ENCODE data around the gene IRGQ.
"Not testable (repeated sequence)": the region's sequence is repeated elsewhere in the genome, so short reads cannot be mapped to it uniquely, and the experiment has no call there.

Gene IRGQ

DNA sequence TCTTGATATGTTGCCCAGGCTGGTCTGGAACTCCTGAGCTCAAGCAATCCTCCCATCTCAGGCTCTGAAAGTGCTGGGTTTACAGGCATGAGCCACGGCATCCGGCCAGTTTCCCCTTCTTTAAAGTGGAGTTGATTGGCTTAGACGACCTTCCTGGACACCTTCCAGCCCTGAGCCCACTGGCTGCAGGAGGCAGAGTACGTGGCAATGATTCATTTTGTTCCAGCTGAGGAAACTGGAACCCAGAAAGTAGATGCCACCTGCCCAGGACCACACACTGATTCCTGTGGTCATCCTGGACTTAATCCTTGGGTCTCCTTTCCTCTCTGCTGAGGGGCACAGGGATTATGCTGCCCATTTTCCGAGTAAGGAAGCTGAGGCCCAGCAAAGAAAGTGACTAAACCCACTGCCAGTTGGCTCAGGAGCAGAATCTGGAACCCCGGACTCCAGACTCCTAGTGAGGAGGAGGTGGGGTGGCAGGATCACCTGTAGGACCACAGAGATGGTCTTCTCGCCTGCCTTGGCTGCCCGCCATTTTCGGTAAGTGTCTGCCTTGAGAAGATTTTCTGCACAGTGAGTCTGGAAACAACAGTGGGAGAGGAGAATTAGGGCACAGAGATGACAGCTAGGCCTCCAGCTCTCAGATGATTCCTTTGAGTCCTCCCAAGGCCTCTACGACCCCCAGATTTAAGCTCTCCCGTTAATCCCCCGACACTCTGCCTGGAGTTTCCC, 21.3 kb downstream of the IRGQ start:
- DNase-seq (ENCODE audit: low read depth, low spot score) = no peak

DNA sequence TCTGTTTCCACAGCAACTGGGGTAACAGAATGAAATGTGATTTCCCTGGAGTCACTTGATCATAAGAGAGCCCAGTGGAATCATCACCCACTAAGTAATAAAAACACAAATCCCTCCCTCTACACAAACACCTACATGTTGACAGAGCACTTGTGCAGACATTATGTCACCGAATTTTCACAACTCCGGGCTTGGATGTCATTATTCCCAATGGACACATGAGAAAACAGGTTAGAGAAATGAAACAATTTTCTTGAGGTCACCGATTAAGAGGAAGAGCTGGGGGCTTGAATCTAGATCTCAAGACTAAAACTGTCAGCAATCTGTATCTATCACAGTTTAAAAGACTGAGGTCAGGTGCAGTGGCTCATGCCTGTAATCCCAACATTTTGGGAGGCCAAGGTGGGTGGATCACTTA, 23.8 kb downstream of the IRGQ start:
- DNase-seq (ENCODE audit: low read depth, low spot score) = no peak

DNA sequence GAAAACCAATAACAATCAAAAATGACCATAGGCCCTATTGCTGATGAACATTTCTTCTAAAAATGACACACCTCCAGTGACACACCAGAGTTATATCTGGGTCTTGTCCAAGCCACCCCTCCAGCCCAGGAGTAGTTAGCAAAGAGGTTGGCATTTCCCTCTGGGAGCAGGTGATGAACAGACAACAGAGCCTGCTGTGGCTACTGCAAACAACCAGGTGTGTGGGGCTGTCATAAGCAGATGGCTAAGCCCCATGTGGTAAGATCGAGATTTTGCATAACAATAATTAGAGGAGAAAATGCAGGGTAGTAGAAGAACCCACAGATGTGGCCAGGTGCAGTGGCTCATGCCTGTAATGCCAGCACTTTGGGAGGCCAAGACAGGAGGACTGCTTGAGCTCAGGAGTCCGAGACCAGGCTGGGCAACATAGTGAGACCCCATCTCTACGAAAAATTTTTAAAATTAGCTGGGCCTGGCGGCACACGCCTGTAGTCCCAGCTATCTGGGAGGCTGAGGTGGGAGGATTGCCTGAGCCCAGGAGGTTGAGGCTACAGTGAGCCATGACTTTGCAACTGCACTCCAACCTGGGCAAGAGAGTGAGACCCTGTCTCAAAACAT, 25.7 kb downstream of the IRGQ start:
- no peak for DNase-seq (ENCODE audit: low read depth, low spot score)

DNA sequence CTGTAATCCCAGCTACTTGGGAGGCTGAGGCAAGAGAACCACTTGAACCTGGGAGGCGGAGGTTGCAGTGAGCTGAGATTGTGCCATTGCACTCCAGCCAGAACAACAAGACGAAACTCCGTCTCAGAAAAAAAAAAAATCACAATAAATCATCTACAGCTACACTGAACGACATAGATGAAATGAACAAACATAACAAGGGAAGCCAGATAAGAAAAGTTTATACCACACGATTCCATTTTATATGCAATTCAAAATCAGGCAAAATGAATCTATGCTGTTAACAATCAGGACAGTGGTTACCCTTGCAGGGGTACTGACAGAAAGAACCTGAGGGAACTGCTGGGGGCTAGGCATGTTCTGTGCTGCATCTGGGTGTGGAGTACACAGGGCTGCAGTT, 26.3 kb downstream of the IRGQ start:
- DNase-seq (ENCODE audit: low read depth, low spot score) = no peak

DNA sequence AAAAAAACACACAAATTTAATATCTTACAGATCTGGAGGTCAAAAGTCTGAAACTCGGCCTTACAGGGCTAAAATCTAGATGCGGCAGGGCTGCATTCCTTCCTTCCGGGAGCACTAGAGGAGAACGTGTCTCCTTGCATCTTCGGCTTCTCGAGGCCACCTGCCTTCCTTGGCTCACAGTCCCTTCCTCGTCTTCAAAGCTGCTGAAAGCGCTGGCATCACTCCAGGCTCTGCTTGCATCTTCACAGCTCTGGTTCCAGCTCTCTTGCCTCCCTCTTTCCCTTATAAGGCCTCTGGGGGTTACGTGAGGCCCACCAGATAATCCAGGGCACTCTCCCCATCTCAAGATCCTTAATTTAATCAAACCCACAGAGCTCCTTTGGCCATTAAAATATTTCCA, 31.1 kb downstream of the IRGQ start:
- no peak for DNase-seq (ENCODE audit: low read depth, low spot score)

DNA sequence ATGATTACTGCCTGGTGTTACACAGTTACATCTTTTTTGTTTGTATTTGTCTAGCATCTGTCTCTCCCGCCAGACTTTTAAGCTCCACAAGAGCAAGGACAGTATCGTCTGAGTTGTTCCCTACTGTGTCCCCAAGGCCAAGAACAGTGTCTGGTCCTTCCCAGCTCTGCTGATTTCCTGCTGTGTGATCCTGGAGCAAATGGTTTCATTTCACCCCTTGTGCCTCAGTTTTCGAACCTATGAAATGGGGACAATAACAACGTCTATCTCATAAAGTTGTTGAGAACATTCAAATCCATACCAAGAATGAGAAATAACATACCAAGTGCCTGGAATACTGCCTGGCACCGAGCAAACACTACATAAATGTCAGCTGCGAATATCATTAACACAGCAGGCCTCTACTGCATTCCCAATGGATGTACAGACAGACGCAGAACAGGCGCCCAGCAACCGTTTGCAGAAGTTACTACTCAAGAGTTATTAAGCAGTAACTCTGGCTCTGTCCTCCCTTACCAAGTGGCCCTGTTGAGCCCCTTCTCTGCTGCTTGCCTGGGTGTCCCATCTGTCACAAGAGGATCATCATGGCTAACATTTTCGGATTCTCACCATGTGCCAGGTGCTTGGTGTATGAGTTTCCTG, 32.0 kb downstream of the IRGQ start:
- no peak for DNase-seq (ENCODE audit: low read depth, low spot score)

DNA sequence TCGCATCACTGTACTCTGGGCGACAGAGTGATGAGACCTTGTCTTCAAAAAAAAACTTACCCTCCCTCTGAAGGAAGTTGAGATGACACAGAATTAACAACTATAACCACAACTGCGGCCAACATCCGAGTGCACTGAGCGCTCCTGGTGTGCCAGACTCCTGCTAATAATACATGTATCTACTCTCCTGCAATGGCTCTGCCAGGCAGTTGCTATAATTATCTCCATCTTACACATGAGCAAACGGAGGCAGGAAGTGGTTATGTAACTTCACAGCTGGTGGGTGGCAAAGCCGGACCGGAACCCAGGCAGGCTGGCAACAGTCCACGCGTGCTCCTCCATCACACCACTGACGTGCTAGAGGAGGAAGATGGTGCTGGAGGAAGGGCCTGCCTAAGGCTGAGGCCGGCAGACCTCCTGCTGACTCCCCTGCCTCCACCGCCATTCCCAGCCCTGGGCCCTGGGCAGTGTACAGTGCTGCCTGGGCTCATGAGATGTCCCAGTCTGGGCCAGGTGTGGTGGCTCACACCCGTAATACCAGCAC, 33.2 kb downstream of the IRGQ start:
- peak; percentile 55 for DNase-seq (ENCODE audit: low read depth, low spot score)

DNA sequence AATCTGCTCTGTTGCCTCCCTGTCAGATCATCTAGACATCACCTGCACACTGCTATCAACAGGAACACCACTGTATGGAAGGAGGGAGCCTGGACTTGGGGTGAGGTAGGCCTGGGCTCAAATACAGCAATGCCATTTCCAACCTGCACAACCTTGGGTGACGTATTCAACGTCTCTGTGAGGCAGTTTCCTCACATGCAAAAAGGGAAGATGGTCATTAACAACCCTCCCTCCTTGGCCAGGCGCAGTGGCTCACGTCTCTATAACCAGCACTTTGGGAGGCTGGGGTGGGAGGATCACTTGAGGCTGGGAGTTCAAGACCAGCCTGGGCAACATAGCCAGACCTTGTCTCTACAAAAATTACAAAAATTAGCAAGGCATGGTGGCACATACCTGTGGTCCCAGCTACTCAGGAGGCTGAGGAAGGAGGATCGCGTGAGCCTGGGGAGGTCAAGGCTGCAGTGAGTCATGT, 33.7 kb downstream of the IRGQ start:
- no peak for DNase-seq (ENCODE audit: low read depth, low spot score)

DNA sequence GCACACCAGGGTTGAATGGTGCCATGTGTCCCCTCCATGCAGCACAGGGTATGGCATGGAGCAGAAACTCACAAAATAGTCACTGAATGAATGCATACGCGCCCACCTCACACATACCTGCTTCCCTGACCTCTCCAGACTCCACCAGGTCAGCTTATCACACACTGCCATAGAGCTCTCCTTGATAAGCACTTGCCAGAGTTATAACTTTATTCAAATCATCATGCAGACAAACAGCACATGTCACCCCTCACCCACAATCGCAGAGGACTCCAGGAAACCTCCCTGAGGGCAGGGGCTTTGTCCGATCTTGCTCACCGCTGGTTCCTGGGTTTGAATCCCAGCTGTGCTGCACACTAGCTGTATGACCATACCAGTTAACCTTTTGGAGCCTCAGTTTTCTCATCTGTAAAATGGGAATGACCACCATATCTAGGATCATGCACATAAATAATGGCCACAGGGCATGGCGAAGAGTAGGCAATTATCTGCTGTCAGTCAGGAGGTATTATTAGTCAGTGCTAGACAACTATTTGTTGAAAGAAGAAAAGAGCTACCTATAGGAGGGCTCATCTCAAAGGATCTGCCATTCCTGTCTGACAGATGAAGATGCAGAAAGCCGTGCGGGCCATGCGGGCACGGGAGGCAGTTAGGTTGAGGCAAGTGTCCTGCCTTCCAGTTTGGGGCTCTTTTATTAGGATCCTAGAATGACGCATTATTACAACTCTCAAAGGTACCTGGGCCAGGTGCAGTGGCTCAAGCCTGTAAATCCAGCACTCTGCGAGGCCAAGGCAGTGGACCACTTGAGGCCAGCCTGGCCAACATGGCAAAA, 34.6 kb downstream of the IRGQ start:
- no peak for DNase-seq (ENCODE audit: low read depth, low spot score)

DNA sequence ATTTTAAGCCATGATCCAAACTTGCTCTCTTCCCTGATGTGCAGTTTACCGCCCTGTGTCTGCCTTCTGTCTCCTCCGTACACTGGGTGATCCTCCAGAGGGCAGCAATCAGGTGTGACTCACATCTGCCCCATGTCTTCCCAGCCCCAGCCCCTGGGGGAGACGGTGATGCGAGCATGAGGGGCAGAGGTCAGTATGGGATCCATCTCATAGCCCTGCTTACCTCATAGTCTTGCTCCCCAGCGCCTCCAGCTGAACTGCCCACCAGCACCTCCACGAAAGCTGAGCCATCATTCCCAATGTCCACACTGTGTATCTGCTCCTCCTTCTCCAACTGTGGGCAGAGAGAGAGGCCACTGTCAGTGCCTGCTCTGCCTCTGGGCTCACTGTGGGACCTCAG, 35.2 kb downstream of the IRGQ start:
- no peak for DNase-seq (ENCODE audit: low read depth, low spot score)

DNA sequence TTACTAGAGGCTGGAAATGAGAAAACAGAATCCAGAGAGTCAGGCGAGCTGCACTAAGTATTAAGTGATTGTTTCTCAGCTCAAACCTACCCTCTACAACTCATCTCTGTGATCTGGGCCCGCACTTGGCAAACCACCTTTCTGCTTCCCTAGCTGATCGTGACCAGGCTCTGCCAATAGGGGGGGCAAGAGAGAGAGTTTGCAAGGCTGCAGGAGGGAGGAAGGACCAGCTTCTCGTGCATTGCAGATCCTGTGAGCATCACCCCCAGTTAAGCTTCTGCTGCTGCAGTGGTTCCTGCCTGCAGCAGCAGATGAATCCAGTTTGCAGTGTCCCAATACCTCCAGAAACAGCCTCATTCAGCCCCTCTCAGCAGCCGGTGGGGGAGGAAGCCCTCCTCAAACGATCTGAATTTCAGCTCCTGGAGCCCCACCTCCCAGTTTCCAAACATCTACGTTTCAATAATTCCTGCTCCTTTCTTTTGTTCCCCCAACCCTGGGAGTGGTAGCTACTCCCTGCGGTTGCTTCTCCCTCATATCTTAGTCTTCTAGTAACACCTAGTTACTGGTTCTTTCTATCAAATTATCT, 40.7 kb downstream of the IRGQ start:
- peak; percentile 67 for DNase-seq (ENCODE audit: low read depth, low spot score)

DNA sequence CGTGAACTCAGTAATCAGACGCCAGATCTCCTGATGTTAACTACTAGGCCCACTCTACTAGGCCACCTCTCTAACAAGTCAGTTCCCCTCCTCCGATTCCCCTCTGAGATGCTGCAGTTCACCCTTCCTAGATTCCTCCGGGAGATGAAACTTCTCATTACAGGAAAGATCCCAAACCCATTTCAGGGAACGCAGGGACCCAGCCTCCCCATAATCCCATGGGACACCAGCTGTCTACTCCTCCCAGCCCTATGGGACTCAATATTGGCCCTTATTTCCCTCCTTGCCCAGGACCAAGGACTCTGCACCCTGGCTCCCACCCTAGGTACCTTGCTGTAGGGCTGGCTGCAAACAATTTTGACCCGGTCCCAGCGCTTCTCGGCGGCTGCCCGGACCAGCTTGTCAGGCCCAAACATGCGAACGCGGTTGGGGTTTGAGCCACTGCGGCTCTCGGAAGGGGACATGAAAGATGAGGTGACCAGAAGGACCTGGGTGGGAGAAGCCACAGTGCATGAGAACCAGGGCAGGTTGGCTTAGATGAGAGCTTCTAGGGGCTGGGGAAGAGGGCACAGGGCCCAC, 41.5 kb downstream of the IRGQ start:
- no peak for DNase-seq (ENCODE audit: low read depth, low spot score)

DNA sequence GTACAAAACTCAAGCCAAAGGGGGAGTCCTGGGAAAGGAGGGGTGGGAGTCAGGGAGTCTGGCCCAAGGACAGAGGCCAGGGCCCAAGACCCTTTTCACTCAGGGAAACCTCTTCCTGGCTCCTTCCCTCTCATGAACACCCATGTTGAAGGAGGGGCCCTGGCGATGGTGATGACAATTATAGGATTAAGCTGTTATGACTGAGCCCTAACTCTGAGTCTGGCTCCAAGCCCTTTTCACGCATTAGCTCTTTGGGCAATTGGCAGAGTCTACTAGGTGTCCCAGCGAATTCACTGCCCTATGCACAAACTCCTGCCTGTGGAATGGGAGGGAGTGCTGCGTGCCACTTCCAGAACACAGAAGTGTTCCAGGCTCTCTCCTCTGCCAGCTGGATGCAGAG, 42.3 kb downstream of the IRGQ start:
- DNase-seq (ENCODE audit: low read depth, low spot score) = no peak

DNA sequence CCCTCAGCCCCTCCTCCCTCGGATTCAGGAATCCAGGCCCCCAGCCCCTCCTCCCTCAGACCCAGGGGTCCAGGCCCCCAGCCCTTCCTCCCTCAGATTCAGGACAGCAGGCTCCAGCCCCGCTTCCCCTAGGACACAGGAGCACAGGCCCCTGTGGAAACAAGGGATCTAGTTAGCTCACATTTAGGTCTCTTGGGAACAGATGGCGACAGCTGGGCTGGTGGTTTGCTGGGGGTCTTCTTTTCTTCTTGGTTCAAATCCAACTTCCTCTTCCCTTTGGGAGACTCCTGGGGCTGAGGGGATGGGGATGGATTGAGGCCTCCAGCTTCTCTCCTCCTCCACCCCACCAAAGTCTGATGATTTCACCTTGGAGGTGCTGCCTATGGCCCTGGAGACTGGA, 43.3 kb downstream of the IRGQ start:
- DNase-seq (ENCODE audit: low read depth, low spot score) = no peak

DNA sequence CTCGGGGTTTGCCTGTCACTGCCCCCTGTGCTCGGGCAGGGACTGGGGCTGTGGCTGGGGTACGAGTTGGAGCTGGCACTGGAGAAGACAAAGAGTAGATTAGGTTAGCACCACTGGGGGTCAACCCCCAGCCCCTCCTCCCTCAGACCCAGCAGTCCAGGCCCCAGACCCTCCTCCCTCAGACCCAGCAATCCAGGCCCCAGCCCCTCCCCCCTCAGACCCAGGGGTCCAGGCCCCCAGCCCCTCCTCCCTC, 43.8 kb downstream of the IRGQ start:
- DNase-seq (ENCODE audit: low read depth, low spot score) = no peak

DNA sequence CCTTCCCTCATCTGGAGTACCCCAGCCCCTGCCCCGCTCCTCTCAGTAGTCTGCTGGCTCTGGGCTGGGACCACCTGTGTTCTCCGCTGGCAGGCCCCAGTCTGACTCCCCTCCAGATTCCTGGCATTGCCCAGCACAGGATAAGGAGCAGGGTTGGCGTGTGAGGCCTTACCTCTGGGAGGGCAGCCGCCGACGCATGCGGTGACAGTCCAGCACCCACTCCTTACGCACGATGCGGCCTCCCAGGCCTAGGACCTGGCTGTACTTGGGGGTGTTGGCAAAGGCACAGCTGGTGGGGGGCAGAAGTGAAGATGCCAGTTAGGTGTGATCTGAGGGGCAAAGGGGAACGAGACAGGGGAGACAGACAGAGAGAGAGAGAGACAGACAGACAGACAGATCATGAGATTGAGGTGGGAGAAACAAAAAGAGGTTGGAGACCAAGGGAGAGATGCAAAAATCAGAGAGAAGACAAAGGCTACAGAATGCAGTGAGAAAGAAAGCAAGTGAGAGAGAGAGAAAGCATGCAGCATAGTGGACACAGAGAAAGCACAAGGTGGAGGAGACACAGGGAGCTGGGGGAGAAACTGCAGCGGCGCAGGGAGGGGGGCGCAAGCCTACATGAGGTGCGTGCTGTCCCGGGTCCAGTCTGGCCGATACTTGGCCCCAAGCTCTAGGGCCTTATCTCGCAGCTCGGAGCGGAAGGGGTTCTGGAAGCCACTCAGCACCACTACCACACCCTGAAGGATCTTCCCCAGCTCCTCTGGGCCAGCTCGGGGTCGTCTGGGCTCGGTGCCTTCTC, 44.3 kb downstream of the IRGQ start:
- DNase-seq (ENCODE audit: low read depth, low spot score) = no peak

DNA sequence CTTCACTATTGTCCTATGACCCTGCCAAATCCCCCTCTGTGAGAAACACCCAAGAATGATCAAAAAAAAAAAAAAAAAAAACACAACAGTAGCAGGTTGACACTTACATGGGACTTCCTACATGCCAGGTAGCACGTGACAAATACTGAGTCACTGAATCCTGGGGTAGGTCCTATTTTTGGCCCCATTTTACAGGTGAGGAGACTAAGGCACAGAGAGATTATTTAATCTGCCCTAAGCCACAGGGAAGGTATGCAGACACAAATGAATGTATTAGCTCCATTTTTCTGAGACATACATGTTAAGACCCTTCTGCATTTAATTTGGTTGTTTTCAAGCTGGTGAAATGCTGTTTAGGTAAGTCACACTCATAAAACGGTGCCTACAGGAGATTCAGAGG, 47.2 kb downstream of the IRGQ start:
- DNase-seq (ENCODE audit: low read depth, low spot score) = no peak

DNA sequence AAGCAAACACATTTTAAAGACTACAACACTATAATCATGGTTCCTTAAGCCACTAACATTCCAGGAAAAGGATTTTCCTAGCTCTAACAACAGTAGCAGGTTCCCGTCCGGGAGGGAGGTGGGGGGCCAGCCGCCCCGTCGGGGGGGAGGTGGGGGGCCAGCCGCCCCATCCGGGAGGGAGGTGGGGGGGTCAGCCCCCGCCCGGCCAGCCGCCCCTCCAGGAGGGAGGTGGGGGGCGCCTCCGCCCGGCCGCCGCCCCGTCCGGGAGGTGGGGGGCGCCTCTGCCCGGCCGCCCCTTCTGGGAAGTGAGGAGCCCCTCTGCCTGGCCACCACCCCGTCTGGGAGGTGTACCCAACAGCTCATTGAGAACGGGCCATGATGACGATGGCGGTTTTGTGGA, 48.0 kb downstream of the IRGQ start:
- not testable (repeated sequence) for DNase-seq (ENCODE audit: low read depth, low spot score)

DNA sequence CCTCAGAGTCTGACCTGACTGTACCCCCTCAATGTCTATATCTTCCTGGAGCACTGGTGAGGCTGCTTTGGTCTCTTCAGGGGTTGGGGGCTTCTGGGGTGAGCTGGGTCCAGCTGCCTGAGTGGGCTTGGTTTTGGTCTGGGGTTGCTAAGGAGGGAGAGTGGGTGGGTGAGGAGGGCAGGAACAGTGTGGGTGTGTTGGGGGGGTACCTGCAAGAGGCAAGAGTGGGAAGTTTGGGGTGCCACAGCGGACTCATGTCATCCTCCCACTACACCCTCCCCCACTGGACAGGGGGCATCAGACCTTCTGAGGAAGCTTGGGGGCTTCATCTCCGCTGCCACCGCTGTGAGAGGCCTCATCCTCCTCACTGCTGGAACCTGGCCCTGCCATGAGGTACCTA, 49.4 kb downstream of the IRGQ start:
- no peak for DNase-seq (ENCODE audit: low read depth, low spot score)

DNA sequence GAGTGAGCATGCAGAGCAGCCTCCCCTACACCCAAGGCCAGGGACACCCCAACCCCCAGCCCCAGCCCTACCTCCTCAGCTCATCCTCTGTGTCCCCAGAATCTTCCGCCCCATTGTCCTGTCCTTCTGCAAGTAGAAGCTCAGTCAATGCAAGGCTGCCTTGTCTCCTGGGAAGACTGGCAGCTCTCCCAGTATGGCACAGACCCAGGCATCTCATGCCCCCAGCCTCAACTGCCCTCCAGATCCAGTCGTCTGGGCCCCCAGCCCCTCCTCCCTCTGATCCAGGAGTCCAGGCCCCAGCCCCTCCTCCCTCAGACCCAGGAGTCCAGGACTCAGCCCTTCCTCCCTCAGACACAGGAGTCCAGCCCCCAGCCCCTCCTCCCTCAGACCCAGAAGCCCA, 50.0 kb downstream of the IRGQ start:
- DNase-seq (ENCODE audit: low read depth, low spot score) = no peak

DNA sequence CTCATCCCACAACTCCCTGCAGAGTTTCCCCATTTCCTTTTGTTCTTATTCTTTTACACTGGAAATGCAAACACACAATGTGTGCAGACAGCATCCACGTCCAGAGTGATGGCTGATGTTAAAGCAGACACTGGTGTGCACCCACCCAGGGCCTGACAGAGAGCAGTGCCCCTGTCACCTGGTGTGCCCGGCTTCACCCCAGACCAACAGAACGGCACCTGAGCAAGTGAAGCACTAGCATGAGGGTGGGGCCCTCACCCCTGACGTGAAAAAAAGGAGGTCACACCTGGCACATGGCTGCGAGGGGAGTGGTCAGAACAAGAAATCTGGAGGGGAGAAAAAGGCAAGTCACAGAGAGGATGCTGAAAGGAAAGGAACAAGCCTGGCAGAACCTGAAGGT, 50.7 kb downstream of the IRGQ start:
- DNase-seq (ENCODE audit: low read depth, low spot score) = no peak

Measured in activated CD4-positive, CD25-positive, alpha-beta regulatory T cell treated with anti-CD3 and anti-CD28 coated beads, Interleukin-2, amount 50 U/mL, for 16 hours (primary cell).